K562 (cell line): ENCODE results near the gene WDR46. TPM values are rescaled to one million over a fixed set of nuclear protein-coding genes. Genes with fewer than 3 reads are reported as not detected.

Source experiments
- ATAC-seq: fragments of 200-7000 bp; cut with Tn5 transposase; 3 replicates; pipeline ENCODE4 v1.9.1; 2020; ENCODE audit warnings: moderate library complexity
- BruUV-seq: library from RNA; stranded (reverse); fragments of 400-500 nt; replicated peaks from 2 replicates; lab custom pipeline; 2021; lab: Mats Ljungman, UMichigan
- CTCF ChIA-PET: fragments of 300-600 bp; formaldehyde crosslinking; extraction: SDS; loops from one replicate; lab custom pipeline; 2021; ENCODE audit warnings: low intra/inter-chr PET ratio; lab: Yijun Ruan, JAX
- POLR2A ChIA-PET: fragments of 300-600, 350-650 bp; sonication (Branson Sonifier 250); formaldehyde crosslinking; extraction: SDS; loops from one replicate; lab custom pipeline; 2021; ENCODE audit warnings: antibody characterized with exemption, inconsistent platforms; lab: Yijun Ruan, JAX
- DNase-seq, 4 experiments: peaks; one replicate each; pipeline versions ENCODE4 v3.0.0 to v3.0.0-alpha.2; 2011 to 2018; ENCODE audit warnings: low spot score in 3 of 4, mixed read lengths in 3 of 4; ENCODE audit errors: extremely low read depth in 1 of 4
- FAIRE-seq: peaks from 2 replicates; lab custom pipeline; 2011; peaks lifted over from hg19 to GRCh38; lab: Jason Lieb, UNC
- H2AFZ ChIP-seq: 2 replicates; pipeline ENCODE4 v1.6.0; 2011; ENCODE audit warnings: low read depth, low read length, control low read depth, inconsistent platforms
- H3K27ac ChIP-seq: fragments of 200-600 bp; 3 replicates; pipeline ENCODE4 v1.8.0; 2011; ENCODE audit warnings: low read depth, mild to moderate bottlenecking, control low read depth, inconsistent platforms, low read length, moderate library complexity, mixed read lengths; ENCODE audit errors: extremely low read depth
- H3K27me3 ChIP-seq, 2 experiments: fragments of 300-600 bp in 1 of 2; 2 replicates in 1 of 2; 3 replicates in 1 of 2; pipeline versions ENCODE4 v1.6.0 to v1.8.0; 2011; ENCODE audit warnings: inconsistent platforms in 2 of 2, low read length in 2 of 2, mild to moderate bottlenecking in 1 of 2, mixed read lengths in 1 of 2, moderate library complexity in 1 of 2; ENCODE audit not compliant: control insufficient read depth in 2 of 2, insufficient read depth in 2 of 2
- H3K36me3 ChIP-seq: fragments of 300-600 bp; 3 replicates; pipeline ENCODE4 v1.8.0; 2011; ENCODE audit warnings: mild to moderate bottlenecking, low read length, inconsistent platforms; ENCODE audit not compliant: control insufficient read depth, insufficient read depth
- H3K4me1 ChIP-seq, 2 experiments: fragments of 200-600 bp in 1 of 2; replicated peaks in 1 of 2; 2 replicates in 1 of 2; 3 replicates in 1 of 2; pipeline versions ENCODE4 v1.5.1 to v1.8.0; 2011; ENCODE audit warnings: inconsistent platforms in 2 of 2, low read length in 2 of 2, mild to moderate bottlenecking in 1 of 2, mixed read lengths in 1 of 2, moderate library complexity in 1 of 2; ENCODE audit not compliant: control insufficient read depth in 2 of 2, insufficient read depth in 2 of 2
- H3K4me2 ChIP-seq: 2 replicates; pipeline ENCODE4 v1.6.1; 2011; ENCODE audit warnings: low read length, control low read depth, inconsistent platforms, mixed read lengths; ENCODE audit not compliant: insufficient read depth
- H3K4me3 ChIP-seq: fragments of 200-600 bp; sonication (generic), shearing (Covaris generic); 2 replicates; pipeline ENCODE4 v1.5.1; 2016; ENCODE audit warnings: control low read depth, inconsistent platforms
- H3K79me2 ChIP-seq: fragments of 200-600 bp; 3 replicates; pipeline ENCODE4 v1.8.0; 2011; ENCODE audit warnings: low read length, inconsistent platforms; ENCODE audit not compliant: control insufficient read depth, insufficient read depth
- H3K9ac ChIP-seq, 2 experiments: 2 replicates each; pipeline versions ENCODE4 v1.6.0 to v1.6.1; 2011; ENCODE audit warnings: low read depth in 2 of 2, low read length in 2 of 2, control low read depth in 1 of 2, inconsistent platforms in 1 of 2, mild to moderate bottlenecking in 1 of 2, mixed read lengths in 1 of 2; ENCODE audit not compliant: insufficient read depth in 1 of 2
- H3K9me1 ChIP-seq: one replicate; pipeline ENCODE4 v1.6.0; 2011; ENCODE audit warnings: inconsistent platforms, mild to moderate bottlenecking, low read length, moderate library complexity; ENCODE audit not compliant: control insufficient read depth, insufficient read depth
- H3K9me3 ChIP-seq: replicated peaks from 2 replicates; pipeline ENCODE4 v1.5.1; 2011; ENCODE audit warnings: low read depth, low read length, inconsistent platforms; ENCODE audit not compliant: control insufficient read depth, insufficient read depth
- H4K20me1 ChIP-seq: replicated peaks from 2 replicates; pipeline ENCODE4 v1.6.1; 2011; ENCODE audit warnings: low read length, inconsistent platforms, mixed read lengths; ENCODE audit not compliant: control insufficient read depth, insufficient read depth
- ILK ChIP-seq: fragments of 450-650 bp; IDR thresholded peaks from 2 replicates; pipeline ENCODE4 v1.6.1; 2016; ENCODE audit warnings: missing genetic modification characterization, low read depth, mild to moderate bottlenecking, missing compliant biosample characterization, moderate library complexity, borderline replicate concordance
- MEIS2 ChIP-seq: fragments of 450-650 bp; IDR thresholded peaks from 2 replicates; pipeline ENCODE4 v1.6.1; 2014; ENCODE audit warnings: mild to moderate bottlenecking; ENCODE audit not compliant: partially characterized antibody
- NFXL1 ChIP-seq: fragments of 450-650 bp; formaldehyde crosslinking; IDR thresholded peaks from 2 replicates; pipeline ENCODE4 v1.4.0; 2021; ENCODE audit warnings: mild to moderate bottlenecking
- RBFOX2 ChIP-seq: fragments of 200-400 bp; formaldehyde crosslinking; IDR thresholded peaks from 2 replicates; pipeline ENCODE4 v1.6.1; 2017; ENCODE audit warnings: low read depth, mild to moderate bottlenecking, low read length, moderate library complexity
- SP2 ChIP-seq: IDR thresholded peaks from 2 replicates; pipeline ENCODE4 v1.6.1; 2011; ENCODE audit warnings: mild to moderate bottlenecking, low read depth, low read length, moderate library complexity; ENCODE audit not compliant: poor library complexity, severe bottlenecking; ENCODE audit errors: extremely low read depth
- TEAD1 ChIP-seq, 2 experiments: fragments of 450-650 bp in 1 of 2; sonication (generic) in 1 of 2; formaldehyde crosslinking; IDR thresholded peaks; 2 replicates each; pipeline versions ENCODE4 v1.4.0 to v1.8.0; 2020 to 2022; ENCODE audit warnings: mild to moderate bottlenecking in 2 of 2, missing genetic modification reagents in 1 of 2
- ZBED1 ChIP-seq: IDR thresholded peaks from 2 replicates; pipeline ENCODE4 v1.6.1; 2014
- ZNF165 ChIP-seq: fragments of 250-450 bp; sonication (Bioruptor Pico); IDR thresholded peaks from 2 replicates; pipeline ENCODE4 v1.4.0; 2020; ENCODE audit warnings: borderline replicate concordance
- WGBS: fragments of 100-300 bp; shearing (Covaris generic); methylation state at CpG from one replicate; pipeline ENCODE4 v1.1.6; 2016; ENCODE audit warnings: low coverage, mixed read lengths; ENCODE audit not compliant: insufficient coverage; ENCODE audit errors: missing lambda C conversion rate; 5-methylcytosine and 5-hydroxymethylcytosine counted together
- in situ Hi-C: fragments of 300-500 bp; cut with MboI; formaldehyde crosslinking; loops from 4 replicates; pipeline ENCODE4 v1.15.0; 2018; ENCODE audit warnings: inconsistent platforms, mixed read lengths
- intact Hi-C: fragments of 100-400 bp; cut with micrococcal nuclease; formaldehyde crosslinking; loops from 2 replicates; pipeline ENCODE4 v1.14.2; 2022
- polyA plus RNA-seq, 8 experiments: library from polyadenylated mRNA; depleted of rRNA in 4 of 8; stranded (reverse) in 5 of 8; unstranded in 3 of 8; fragments of >200 nt; fragmentation: Nextera tagmentation in 2 of 8; fragmentation: Illumina TruSeq in 1 of 8; extraction: Ambion mirVana in 2 of 8; extraction: Trizol in 1 of 8; gene quantifications; 2 replicates each; pipeline versions ENCODE4 v1.2.1 to v1.2.3, GENCODE V29; 2011 to 2014; ENCODE audit warnings: inconsistent platforms in 1 of 8, missing spikeins in 1 of 8
- total RNA-seq, 7 experiments: library from RNA; depleted of rRNA in 6 of 7; stranded (reverse); fragments of >200 nt in 6 of 7; fragmentation: Illumina TruSeq in 2 of 7; extraction: Trizol in 2 of 7; gene quantifications; 2 replicates each; pipeline versions ENCODE4 v1.2.1 to v1.2.3, GENCODE V29; 2011 to 2021; ENCODE audit warnings: low replicate concordance in 1 of 7
- TF ChIP-seq, protein P1 (sequence below), 2 experiments: fragments of 450-650 bp; conservative IDR thresholded peaks; 2 replicates each; pipeline ENCODE4 v1.6.1; 2017; ENCODE audit warnings: mild to moderate bottlenecking in 2 of 2, moderate library complexity in 2 of 2

Gene WDR46
- total and polyA plus RNA-seq, 9 of the 15 experiments (the other 6 are each of a cell fraction or from before 2014, with no cell fraction given) = 8.9 to 146 (median 93.1) TPM

DNA sequence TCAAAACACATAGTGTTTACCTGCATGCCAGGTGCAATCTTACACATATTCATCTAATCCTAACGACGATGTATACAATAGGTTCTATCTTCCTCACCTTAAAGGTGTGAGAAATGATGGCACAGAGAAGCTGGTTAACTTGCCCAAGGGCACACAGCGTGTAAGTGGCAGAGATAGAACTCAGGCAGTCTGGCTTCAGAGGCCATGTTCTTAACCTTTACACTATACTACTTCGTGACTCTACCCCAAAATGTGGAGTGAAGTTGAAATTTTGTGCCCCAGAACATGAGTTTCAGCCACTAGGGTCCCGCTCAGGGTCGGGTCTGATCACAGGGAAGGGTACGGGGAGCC is 17.9 kb downstream of the WDR46 start (continued):
- TF ChIP-seq ILK = no peak
- TF ChIP-seq, protein P1, sequence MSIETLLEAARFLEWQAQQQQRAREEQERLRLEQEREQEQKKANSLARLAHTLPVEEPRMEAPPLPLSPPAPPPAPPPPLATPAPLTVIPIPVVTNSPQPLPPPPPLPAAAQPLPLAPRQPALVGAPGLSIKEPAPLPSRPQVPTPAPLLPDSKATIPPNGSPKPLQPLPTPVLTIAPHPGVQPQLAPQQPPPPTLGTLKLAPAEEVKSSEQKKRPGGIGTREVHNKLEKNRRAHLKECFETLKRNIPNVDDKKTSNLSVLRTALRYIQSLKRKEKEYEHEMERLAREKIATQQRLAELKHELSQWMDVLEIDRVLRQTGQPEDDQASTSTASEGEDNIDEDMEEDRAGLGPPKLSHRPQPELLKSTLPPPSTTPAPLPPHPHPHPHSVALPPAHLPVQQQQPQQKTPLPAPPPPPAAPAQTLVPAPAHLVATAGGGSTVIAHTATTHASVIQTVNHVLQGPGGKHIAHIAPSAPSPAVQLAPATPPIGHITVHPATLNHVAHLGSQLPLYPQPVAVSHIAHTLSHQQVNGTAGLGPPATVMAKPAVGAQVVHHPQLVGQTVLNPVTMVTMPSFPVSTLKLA (conservative IDR thresholded peaks at IDR 0.05) = no peak
- no peak for TF ChIP-seq ZBED1
- TF ChIP-seq MEIS2 = no peak

- intact Hi-C loops (no loop called here), in situ Hi-C loops (no loop called here)
- H3K79me2 ChIP-seq = no peaks in the 10 kb centered on the region; the same call in 2 of the 3 replicates
- peak overlapping the region in 1 of 2 experiments; percentile 70; a peak in 2 of 4 replicates for H3K9ac ChIP-seq
- H3K4me3 ChIP-seq = no peak overlapping the region
- H2AFZ ChIP-seq = no peak overlapping the region
- no peaks in the 10 kb centered on the region for H4K20me1 ChIP-seq
- ATAC-seq (peak; percentile 52), DNase-seq (no peak), FAIRE-seq (no peak)
- no peaks in the 10 kb centered on the region for H3K9me3 ChIP-seq
- H3K36me3 ChIP-seq = peaks cover 86% of the 10 kb centered on the region
- no TSS peak for BruUV-seq
- H3K27me3 ChIP-seq = no peaks in the 10 kb centered on the region
- H3K4me1 ChIP-seq = no peaks in the 10 kb centered on the region; a peak in 1 of 5 replicates
- CTCF ChIA-PET = no interaction called here
- H3K4me2 ChIP-seq = no peak overlapping the region
- WGBS = 94% methylated on average over 7 of the region's 7 CpGs
- no peaks in the 10 kb centered on the region for H3K9me1 ChIP-seq
- H3K27ac ChIP-seq = no peak overlapping the region
- TF ChIP-seq NFXL1 (no peak), SP2 (no peak), RBFOX2 (0 out of 2 replicates have a peak, but pooled peaks have one; percentile 16), TEAD1 (CRISPR knock-in tag; IDR thresholded peaks at IDR 0.05) (no peak), ZNF165 (no peak)
- POLR2A ChIA-PET = interaction anchor here (0.9 to 5.2 kb wide), 4 partner anchors 7 to 13 kb away, joined by 5 to 35 read pairs (median 22); partner anchors contain the start of genes B3GALT4, RPS18 and VPS52
Observed at GRCh38 chr6:33264015-33264414, 25.0 kb downstream of the WDR46 start.
